HCT116 (cell line): ENCODE results near the gene MUSTN1.

Experiments used
- CEBPB ChIP-seq: IDR thresholded peaks from 2 replicates; pipeline ENCODE4 v1.6.1; 2012; ENCODE audit warnings: low read depth
- EGR1 ChIP-seq: IDR thresholded peaks from 2 replicates; pipeline ENCODE4 v1.6.1; 2012; ENCODE audit warnings: low read depth
- EZH2 ChIP-seq: fragments of 200-600 bp; sonication (generic); IDR thresholded peaks from 2 replicates; pipeline ENCODE4 v1.6.1; 2017; ENCODE audit warnings: antibody characterized with exemption, mixed run types
- EZH2phosphoT487 ChIP-seq: fragments of 200-600 bp; IDR thresholded peaks from 2 replicates; pipeline ENCODE4 v1.6.1; 2018; ENCODE audit warnings: antibody characterized with exemption, borderline replicate concordance
- JUND ChIP-seq: IDR thresholded peaks from 2 replicates; pipeline ENCODE4 v1.6.1; 2012
- MAX ChIP-seq: IDR thresholded peaks from 2 replicates; pipeline ENCODE4 v1.6.1; 2012
- POLR2A ChIP-seq: IDR thresholded peaks from 2 replicates; pipeline ENCODE4 v1.7.0; 2011; ENCODE audit warnings: borderline replicate concordance; ENCODE audit not compliant: insufficient read depth, insufficient read length; ENCODE audit errors: extremely low read depth
- POLR2AphosphoS5 ChIP-seq: IDR thresholded peaks from 2 replicates; pipeline ENCODE4 v1.6.1; 2011; ENCODE audit warnings: mild to moderate bottlenecking, low read depth, low read length, moderate library complexity
- RAD21 ChIP-seq: IDR thresholded peaks from 2 replicates; pipeline ENCODE4 v1.6.1; 2012; ENCODE audit warnings: low read depth, mild to moderate bottlenecking
- REST ChIP-seq: IDR thresholded peaks from 2 replicates; pipeline ENCODE4 v1.6.1; 2012; ENCODE audit warnings: low read depth
- ZNF274 ChIP-seq: fragments of 200-500 bp; sonication (Bioruptor generic); IDR thresholded peaks from 2 replicates; pipeline ENCODE4 v1.6.1; 2014; ENCODE audit warnings: mild to moderate bottlenecking, low read depth, low read length, inconsistent platforms
- TF ChIP-seq, protein P1 (sequence below), 3 experiments: fragments of 200-600 bp in 1 of 3; sonication (generic) in 1 of 3; IDR thresholded peaks in 2 of 3; conservative IDR thresholded peaks in 1 of 3; 2 replicates each; pipeline ENCODE4 v1.5.1; 2012 to 2017; ENCODE audit warnings: low read depth in 2 of 3, low read length in 2 of 3, antibody characterized with exemption in 1 of 3, borderline replicate concordance in 1 of 3, control low read depth in 1 of 3, mild to moderate bottlenecking in 1 of 3, mixed read lengths in 1 of 3, mixed run types in 1 of 3, moderate library complexity in 1 of 3; ENCODE audit not compliant: insufficient read depth in 1 of 3

DNA sequence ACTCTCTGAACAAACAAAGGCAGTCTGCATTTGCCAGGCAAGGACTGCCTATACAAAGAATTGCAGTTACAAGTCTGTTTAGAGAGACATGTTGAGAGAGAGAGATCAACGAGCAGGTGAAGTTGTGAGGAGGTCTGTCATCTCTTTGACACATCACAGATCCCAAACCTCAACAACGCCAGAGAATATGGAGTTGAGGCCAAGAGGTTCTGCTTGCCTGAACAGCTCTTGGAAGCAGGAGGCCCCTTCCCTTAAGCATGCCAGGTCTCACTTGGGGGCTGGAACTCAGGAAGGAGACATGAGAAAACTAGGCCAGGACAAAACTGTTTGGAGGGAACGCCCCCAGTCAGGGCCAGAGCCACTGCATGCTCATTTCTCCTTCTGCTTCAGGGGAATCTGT, 22.3 kb upstream of the MUSTN1 start:
- no peak for TF ChIP-seq POLR2A
- no peak for TF ChIP-seq JUND
- TF ChIP-seq, protein P1, sequence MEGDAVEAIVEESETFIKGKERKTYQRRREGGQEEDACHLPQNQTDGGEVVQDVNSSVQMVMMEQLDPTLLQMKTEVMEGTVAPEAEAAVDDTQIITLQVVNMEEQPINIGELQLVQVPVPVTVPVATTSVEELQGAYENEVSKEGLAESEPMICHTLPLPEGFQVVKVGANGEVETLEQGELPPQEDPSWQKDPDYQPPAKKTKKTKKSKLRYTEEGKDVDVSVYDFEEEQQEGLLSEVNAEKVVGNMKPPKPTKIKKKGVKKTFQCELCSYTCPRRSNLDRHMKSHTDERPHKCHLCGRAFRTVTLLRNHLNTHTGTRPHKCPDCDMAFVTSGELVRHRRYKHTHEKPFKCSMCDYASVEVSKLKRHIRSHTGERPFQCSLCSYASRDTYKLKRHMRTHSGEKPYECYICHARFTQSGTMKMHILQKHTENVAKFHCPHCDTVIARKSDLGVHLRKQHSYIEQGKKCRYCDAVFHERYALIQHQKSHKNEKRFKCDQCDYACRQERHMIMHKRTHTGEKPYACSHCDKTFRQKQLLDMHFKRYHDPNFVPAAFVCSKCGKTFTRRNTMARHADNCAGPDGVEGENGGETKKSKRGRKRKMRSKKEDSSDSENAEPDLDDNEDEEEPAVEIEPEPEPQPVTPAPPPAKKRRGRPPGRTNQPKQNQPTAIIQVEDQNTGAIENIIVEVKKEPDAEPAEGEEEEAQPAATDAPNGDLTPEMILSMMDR (IDR thresholded peaks at IDR 0.05 in 2 of 3, conservative IDR thresholded peaks at IDR 0.05 in 1 of 3; ENCODE audit: borderline replicate concordance in 1 of 3, insufficient read depth in 1 of 3, low read depth in 2 of 3, low read length in 2 of 3), result no peak
- TF ChIP-seq EZH2phosphoT487, result no peak
- no peak for TF ChIP-seq REST
- no peak for TF ChIP-seq POLR2AphosphoS5
- no peak for TF ChIP-seq CEBPB
- no peak for TF ChIP-seq RAD21
- TF ChIP-seq EGR1, result no peak
- TF ChIP-seq EZH2, result no peak
- no peak for TF ChIP-seq MAX
- no peak for TF ChIP-seq ZNF274
